Measurements from ENCODE around the gene HERC5.

The HERC5 gene

GRCh38 chr4:88458104-88458740, 1.3 kb downstream of the HERC5 start:
- no peak overlapping the region for H3K27ac ChIP-seq
- no peak for TF ChIP-seq CTCF (IDR thresholded peaks at IDR 0.05)

GRCh38 chr4:88465653-88466192, 8.8 kb downstream of the HERC5 start:
- TF ChIP-seq CTCF (IDR thresholded peaks at IDR 0.05) (no peak), ZFX (IDR thresholded peaks at IDR 0.05; ENCODE audit: borderline replicate concordance) (no peak)
- H3K27ac ChIP-seq, result no peak overlapping the region

- TF ChIP-seq CTCF (IDR thresholded peaks at IDR 0.05) (no peak), ZFX (IDR thresholded peaks at IDR 0.05; ENCODE audit: borderline replicate concordance) (no peak)
- no peak overlapping the region for H3K27ac ChIP-seq
These were observed 10.5 kb downstream of the HERC5 start for GRCh38 chr4:88467392-88467791.

- no peak for TF ChIP-seq ZFX (IDR thresholded peaks at IDR 0.05; ENCODE audit: borderline replicate concordance)
- no peak for TF ChIP-seq CTCF (IDR thresholded peaks at IDR 0.05)
- no peak overlapping the region for H3K27ac ChIP-seq
These were observed 20.4 kb downstream of the HERC5 start for GRCh38 chr4:88477229-88477860.

GRCh38 chr4:88478247-88478646, 21.3 kb downstream of the HERC5 start:
- TF ChIP-seq CTCF (IDR thresholded peaks at IDR 0.05) (no peak), ZFX (IDR thresholded peaks at IDR 0.05; ENCODE audit: borderline replicate concordance) (no peak)
- H3K27ac ChIP-seq, result no peak overlapping the region

GRCh38 chr4:88481537-88481936, 24.6 kb downstream of the HERC5 start:
- no peak for TF ChIP-seq CTCF (IDR thresholded peaks at IDR 0.05)
- TF ChIP-seq ZFX (IDR thresholded peaks at IDR 0.05; ENCODE audit: borderline replicate concordance), result no peak
- H3K27ac ChIP-seq, result no peak overlapping the region

- H3K27ac ChIP-seq, result no peak overlapping the region
- no peak for TF ChIP-seq CTCF (IDR thresholded peaks at IDR 0.05)
- TF ChIP-seq ZFX (IDR thresholded peaks at IDR 0.05; ENCODE audit: borderline replicate concordance), result no peak
These were observed 32.3 kb downstream of the HERC5 start for GRCh38 chr4:88489100-88489761.

Data from 22Rv1 (cell line).